Activated CD4-positive, CD25-positive, alpha-beta regulatory T cell (primary cell): ENCODE results near the gene PPP1R36.
"Not testable (repeated sequence)": the region's sequence is repeated elsewhere in the genome, so short reads cannot be mapped to it uniquely, and the experiment has no call there.

Source experiments
- DNase-seq, 4 experiments: peaks; one replicate each; lab custom pipeline; 2025; lab: John Stamatoyannopoulos, UW

Gene PPP1R36, protein sequence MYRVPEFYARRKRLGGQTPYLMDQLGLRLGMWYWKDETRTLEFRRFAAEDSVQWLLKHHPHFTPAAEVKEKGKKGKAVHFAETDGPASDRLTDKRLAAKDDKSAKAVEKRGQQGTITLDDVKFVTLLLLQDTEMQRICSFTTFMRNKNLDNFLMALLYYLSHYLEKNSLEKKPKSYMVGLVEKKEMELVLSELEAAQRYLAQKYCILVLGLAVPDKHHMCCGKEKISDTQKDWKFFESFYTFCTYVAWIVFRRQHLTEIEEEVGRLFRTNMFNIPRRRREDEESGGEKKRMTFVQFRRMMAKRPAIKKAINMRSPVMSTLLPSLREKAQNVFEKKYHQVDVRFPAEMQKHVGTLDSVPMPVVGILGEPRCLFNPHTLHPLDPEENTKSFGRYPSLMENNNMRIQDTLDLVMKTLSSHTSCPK

DNA sequence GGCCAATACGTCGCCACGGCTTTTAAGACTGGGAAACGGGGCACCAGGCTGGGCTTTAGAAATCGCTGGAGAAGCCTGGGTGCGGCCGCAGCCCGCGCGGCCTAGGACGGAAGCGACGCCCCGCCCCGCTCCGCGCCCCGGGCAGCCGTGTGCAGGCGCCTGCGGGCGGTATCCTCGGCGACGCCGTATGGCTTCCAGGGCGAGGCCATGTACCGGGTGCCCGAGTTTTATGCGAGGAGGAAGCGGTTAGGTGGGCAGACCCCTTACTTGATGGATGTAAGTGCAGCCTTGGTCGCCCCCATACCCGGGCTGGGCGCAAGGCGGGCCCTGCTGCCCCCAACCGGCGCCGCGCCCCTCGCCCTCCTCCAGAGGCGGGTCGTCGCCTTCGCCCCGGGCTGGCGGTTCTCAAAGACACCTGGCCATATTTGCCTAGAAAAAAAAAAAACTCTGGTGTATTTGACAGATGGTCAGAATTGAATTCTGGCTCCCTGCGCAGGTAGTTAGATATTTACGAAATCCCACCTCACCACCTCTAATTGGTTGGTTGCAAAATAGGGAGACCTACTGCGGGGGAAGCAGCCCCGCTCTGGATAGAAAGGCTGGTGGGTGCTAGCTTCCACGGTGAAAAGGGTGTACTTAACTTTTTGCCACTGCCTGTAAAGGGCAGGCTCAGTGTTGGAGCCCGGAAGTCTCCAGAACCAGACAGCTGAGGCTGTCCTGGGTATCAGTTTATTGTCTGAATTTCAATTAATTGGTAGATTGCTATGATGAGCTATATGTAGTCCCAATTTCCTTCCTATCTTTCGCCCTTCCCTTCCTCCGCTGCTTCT is at the start of gene PPP1R36:
TSS of gene PPP1R36 (plus strand) at position 171 of the 830 bp plus-strand sequence. CDS start at position 208, 37 bp downstream.
- peak in 1 of 4 experiments; percentile 30 for DNase-seq

DNA sequence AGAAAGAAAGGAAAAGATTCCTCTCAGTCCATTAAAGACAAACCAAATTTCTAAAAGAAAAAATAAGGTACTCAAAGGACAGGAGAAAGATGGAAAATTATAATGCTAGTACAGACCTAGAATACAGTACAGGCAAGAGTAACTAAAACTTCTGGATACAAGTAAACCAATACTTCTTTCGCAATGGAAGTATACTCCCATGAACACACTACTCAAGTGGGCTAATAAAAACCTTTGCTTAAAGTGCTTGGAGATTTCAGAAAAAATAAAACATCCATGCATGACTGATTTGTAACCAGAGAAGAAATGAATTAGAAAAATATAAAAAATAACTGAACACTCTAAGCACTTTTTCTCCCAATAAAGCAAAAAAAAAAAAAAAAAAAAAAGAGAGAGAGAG is 49.7 kb upstream of the PPP1R36 start:
- DNase-seq: no peak

DNA sequence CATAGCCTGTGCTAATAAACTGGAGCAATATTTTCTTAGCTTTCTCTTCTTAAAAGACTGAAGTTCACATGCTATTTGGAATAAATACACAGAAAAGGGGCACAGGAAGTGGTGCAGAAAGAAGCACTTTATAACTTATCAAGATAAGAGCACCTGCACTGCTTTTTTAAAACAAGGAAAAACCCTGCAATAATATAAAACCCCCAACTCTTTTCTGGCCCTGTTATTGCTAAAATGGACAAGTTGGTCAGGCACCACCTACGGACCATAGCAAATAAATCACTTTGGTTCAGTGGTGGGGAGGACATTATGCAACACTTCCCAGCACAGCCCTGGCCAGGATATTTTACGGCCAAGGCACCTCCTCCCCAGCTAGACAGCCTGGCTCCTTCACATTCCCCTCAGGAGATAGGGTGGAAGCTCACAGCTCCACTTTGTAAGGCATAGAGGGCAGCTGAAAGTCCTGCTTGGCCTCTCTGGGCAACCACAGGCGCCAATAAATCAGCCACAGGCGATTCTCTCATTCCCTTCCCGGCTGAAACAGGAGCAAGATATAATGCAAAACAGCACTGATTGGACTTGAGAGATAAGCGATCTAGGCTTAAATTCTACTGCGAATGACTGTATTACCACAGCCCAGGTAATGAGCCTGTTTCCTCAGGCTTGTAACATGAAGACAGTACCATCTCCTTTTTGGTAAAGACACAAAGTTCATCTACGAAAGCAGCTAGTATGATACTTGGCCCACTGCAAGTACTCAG is 48.2 kb upstream of the PPP1R36 start:
- DNase-seq: no peak

DNA sequence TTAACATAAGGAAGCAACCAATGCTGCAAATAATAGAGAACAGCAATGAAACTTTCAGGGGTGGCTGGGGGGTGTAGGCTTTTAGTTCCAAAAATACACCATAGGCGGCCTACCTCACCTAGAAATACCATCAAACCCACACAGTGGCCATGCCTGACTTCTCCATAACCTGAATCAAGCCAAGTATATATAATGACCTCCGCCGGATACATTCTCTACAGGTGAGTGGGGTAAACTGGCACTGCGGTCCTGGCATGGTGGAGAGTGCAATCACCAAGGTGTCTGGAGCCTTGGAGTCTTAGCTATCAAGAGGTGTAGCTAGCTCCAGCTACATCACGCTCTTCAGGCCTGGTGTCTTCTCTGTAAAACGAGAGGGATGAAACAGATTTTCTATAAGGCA is 47.3 kb upstream of the PPP1R36 start:
- no peak for DNase-seq

DNA sequence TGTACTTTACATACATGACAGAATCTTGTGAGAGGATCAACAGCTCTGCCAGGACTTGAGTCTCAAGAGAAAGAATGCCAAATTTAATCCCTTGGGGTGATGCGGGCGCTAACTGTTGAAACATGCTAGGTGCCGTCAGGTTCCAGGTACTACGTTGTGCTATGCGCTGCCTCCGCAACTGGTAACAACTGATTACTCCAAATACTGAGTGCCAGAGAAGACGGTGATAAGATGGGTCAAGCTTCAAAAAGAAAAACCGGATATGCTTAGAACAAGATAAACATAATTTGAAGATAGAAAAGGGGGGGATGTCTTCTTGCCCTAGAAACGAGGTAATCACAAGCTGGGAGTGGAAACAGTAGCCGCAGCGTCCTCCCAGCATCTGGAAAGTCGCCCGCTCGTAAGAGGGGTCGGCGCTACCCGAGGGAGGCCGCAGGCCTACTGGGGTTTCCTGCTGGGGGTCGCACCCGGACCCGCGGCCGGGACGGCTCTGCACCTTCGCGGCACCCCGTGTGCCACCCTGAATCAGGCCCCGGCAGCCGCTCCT is 46.8 kb upstream of the PPP1R36 start:
- peak in 1 of 4 experiments; percentile 48 for DNase-seq

DNA sequence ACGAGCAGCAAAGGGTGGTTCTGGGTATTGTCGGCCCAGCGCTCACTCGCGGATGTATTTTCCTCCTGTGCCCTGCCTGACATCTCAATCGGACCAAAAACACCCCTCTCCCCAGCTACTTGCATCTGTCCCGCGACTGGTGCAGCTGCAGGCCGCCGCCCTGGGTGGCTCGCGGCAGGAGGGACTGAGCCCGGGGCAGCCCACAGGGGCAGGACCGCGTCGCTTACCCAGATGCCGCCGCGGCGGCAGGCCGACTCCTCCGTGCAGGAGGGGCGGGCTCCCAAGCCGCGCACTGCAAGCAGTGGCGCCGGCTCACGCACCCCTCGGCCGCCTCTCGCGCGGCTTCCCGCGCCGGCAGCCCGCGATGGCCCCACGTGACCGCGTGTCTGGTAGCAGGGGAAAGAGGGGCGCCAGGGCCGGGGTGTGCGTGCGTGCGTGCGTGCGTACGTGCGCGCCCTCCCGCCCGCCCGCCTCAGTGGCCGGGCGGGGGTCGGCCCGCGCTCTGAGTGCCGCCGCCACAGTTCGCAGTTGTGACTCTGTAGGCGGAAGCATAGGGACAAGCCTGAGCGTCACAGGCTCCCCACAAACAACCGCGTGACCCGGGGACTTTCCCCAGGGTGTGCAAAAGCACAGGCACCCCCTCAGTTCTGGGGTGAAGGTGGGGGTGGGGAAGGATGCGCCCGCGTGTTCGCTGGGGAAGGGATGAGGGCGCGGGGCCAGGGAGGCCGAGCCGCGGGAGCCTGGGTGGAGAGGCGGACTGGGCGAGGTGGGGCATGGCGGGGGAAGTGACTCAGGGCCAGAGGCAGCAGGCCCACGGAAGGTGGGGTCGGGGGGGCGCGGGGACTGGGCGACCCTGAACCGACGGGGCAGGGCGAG is 46.1 kb upstream of the PPP1R36 start, which contains the start of gene ZBTB25:
TSS of gene ZBTB25 (minus strand) at position 405 of the 876 bp plus-strand sequence. CDS start 13,305 bp downstream, outside the sequence.
- peak; percentile 87 to 98 (median 96) for DNase-seq

DNA sequence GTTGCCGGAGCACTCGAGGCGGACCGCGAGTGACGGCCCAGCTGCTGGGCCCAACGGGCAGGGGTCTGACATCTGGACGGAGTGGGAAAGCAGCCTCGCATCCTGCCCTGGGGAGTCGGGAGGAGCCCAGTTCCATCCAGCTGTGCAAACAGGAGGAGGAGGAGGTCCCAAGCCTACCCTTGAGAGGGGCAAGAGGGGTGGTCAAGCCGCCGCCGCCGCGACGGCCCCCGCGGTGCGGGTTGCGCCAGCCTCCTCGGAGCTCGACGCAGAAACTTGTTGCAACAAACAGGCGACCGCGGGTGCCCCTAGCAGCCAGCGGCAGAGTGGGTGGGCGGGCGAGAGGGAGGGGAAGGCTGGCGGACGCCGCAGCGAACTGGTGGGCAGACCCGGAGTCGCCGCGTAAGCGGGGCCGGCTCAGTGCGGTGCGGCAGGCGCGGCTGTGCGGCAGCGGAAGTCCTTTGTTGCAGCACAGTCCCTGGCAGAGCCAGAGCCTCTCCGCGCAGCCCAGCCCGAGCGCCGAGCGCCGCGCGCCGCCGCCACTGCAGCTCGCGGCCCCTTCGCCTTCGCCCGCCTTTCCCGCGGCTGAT is 45.4 kb upstream of the PPP1R36 start, which contains the start of gene ZBTB1:
TSS of gene ZBTB1 (plus strand) at position 461 of the 587 bp plus-strand sequence. CDS start 16,735 bp downstream, outside the sequence.
- peak; percentile 65 to 81 (median 73) for DNase-seq

DNA sequence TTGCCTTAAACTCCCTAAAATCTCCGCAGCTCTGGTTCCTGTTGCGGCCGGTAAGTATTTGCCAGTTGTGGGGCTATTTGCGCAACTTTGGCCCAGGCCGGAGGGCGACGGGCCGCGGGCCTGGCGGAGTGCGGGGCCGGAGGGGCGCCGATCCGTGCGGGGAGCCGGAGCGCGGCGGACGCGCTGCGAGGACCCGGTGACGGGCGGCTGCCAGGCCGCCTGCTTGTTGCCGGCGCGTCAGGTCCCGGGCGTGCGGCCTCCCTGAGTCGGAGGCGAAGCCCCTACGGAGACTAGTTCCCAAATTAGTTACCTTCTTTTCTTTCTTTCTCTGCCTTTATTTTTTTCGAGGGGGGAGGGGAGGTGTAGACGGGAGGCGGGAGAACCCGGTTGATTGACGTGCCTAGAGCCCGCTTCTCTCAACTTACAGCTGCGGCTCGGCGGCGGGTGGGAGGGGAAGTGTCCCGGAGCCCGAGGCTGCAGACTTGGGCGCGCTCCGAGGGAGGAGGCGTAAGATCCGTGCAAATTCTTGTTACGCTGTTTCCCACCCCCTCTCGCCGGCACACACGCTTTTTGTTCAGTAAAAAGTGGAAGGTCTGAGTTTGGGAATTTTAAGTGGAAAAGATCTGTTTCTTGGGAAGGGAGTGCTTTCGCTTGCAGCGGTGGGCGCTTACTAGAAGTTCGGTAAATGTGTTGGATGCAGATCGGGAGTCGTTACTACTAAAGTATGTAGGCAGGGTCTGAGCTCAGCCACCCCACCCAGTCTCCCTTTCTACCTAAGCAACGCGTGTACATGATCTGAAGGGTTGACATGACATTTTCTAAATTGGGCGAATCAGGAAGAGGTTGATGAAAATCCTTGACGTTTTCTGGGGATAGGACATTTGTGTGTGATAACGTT is 44.6 kb upstream of the PPP1R36 start:
- DNase-seq: peak; percentile 57 to 70 (median 62)

DNA sequence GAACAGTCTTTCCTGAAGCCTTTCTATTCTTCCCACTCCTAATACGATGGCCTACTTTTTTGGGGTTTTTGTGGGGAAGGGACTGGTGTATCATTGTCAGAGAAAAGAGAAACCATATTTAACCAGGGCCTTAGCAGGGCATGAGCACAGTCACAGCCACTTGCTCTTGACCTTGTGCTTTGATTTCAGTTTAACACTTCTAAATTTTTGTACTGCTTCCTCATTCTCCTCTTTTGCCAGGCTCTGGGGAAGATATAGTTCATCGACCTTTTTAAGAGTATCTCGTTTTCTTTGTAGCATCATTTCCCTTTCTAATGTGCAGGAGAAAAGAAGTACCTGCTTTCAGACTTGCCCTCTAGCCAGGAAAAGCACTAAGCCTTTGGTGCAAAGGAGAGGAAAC is 43.0 kb upstream of the PPP1R36 start:
- DNase-seq: no peak

DNA sequence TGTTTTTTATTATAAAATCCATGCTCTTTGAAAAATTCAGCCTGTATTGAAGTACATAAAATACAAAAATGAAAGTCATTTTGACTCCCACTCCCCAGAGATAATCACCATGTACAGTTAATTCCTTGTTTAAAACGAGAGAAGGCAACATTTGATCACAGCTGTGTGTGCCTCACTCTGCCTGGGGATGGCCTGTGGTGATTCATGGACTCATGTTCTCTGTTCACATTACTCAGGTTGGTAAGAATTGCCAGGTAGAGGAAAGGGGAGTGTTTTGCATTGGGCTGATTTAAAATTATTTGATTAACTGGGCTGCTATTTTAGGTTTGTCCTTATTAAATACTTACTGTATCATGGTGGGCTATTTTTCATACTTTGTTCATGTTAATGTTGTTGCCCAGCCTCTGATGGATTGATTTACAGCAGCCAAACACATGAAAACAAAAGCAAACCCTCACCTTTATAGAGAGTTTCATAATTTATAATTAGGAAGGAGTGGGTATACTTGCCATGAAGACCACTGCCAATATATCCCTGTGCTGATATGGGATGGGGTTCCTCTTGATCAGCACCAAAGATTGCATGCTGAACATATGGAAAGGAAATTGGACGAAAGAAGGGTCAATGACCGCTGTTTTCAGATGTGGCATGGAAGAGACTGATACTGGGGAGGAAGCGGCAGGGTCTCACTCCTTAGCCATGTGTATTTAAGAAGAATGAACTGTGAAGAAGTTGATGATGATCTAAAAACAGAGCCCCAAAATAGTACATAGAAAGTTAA is 42.2 kb upstream of the PPP1R36 start:
- DNase-seq: peak in 1 of 4 experiments; percentile 10

DNA sequence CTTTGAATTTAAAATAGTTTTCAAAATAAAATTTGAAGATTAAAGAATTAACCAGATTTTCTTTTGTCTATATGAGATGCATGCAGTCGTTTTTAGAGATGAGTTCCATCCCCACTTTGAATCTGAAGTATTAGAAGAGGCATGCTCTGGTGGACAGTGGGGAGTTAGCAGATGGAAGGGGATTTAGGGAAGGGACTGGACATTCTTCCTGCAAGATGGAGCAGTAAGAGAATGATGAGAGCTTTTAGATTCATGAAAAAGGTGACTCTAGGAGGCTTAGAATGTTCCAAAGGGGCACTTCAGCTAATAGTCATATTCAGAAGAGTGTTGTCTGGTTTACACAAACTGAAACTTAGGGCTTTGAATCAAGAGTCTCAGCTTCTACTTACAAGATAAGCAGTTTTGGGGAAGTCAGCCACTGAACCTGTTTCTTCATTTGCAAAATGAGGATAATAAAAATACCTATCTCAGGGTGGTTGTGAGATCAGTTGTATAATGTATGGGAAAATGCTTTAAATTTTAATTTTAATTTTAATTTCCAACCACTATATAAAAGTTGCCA is 41.5 kb upstream of the PPP1R36 start:
- DNase-seq: no peak

DNA sequence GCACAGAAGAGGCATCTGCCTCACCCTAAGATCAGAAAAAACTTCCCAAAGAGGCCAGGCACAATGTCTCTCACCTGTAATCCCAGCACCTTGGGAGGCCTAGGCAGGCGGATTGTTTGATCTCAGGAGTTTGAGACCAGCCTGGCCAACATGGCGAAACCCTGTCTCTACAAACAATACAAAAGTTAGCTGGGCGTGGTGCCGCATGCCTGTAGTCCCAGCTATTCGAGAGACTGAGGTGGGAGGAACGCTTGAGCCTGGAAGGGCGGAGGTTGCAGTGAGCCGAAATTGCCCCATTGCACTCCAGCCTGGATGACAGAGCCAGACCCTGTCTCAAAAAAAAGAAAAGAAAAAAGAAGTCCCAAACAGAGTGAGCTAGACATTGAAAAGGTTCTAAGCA is 40.7 kb upstream of the PPP1R36 start:
- DNase-seq: no peak

DNA sequence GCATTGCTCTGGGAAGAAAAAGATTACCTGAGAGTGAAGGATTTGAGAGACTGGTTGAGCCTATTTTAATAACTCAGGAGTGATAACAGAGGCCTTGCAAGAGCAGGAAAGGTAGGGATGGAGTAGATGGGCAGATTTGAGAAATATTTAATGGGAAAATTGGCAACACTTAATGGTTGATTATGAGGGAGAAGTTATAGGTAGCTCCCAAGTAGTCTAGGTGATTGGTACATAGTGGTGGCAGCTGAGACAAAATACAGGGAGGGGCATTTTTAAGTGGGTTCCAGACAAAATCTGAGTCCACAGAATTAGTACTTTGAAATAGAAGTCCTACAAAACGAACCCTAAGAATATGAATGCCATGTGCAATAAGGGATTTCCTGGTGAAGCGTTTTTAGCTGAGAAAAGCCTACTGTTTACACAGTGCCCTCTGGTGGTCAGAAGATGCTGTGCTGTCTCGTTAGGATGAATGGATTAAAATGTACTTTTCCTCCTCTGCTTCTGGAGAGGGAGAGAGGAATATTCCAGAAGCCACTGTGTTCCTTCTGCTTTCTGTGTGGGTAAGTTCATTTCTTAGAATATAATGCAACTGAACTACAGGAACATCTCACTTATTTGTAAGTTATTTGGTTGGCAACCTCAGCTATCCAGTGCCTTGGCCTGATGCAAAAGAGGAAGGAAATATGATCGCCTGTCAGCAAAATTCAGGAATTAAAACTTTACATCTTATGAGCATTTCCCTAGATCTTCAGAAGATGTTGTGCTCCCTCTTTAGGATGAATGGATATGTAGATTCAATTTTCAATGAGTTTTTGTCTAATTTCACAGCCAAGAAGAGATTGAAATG is 38.7 kb upstream of the PPP1R36 start:
- DNase-seq: peak in 3 of 4 experiments; percentile 27 to 46 (median 43)

DNA sequence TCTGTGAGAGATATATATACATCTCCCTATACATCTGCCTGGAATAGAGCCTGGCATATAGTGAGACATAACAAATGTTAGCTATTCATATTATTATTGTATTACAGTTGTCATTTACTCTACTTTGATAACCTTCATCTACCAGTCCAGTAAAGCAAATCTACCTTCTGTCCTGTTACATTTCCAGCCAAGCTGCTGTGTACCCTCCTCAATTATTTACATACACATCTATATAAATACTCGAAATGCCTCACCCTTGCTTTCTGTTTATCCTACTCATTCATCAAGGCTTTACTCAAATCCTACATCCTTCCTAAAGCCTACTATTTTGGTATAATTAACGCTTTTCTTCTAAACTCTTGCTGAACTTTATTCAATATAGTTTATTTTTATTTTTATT is 36.5 kb upstream of the PPP1R36 start:
- DNase-seq: no peak

DNA sequence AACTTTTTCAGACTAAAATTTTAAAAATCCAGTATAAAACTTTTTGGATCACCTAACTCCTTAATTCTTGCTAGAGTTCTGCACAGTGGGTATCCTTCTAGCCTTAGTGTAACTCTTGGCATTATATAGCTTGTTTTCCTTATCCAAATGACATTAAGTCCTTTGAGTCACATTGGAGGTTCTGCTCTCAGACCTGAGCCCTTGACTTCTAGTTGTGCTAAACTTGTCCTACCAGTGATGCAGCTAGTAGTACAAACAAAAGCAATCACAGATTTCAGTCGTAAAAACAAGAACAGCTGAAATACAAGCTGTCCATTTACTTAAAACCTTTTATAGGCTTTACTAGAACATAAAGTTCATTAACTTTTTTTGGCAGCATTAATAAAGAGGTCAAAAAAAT is 34.7 kb upstream of the PPP1R36 start:
- DNase-seq: no peak

DNA sequence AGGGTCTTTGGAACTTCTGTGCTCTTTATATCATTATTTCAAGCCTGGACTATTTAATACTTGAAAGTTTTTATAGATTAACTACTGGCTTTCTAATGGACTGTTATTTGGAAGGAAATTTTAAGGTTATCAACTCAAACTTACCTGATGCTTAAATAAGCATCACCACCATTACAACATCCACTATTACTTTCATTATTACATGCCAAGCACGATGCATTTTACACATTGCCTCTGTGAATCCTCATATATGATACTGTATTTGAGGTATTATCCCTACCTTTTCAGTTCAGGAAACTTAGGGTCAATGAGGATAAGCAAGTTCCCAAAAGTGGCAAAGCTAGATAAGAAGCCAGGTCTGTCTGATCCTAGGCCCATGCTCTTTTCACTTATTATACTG is 32.8 kb upstream of the PPP1R36 start:
- no peak for DNase-seq

DNA sequence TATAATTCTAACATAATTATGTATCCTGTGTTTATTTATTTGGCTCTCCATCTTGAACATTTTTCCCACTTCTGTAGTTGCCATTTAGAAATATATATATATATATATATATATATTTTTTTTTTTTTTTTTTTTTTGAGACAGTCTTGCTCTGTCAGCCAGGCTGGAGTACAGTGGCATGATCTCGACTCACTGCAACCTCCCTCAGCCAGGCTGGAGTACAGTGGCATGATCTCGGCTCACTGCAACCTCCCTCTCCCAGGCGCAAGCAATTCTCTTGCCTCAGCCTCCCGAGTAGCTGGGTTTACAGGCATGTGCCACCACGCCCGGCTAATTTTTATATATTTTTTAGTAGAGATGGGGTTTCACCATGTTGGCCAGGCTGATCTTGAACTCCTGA is 32.1 kb upstream of the PPP1R36 start:
- DNase-seq: not testable (repeated sequence)
